ENCODE results near the gene SKI. TPM values are rescaled to one million over a fixed set of nuclear protein-coding genes. Genes with fewer than 3 reads are reported as not detected.

SKI gene
- total RNA-seq, 1 donor from 2014 or later: 38.5 TPM

- intact Hi-C loops (cut with DNase I): no loop called here
- ATAC-seq (no peak), DNase-seq (ENCODE audit: missing footprints) (no peak)
Observed at GRCh38 chr1:2304921-2305681, 77.0 kb downstream of the SKI start.

DNA sequence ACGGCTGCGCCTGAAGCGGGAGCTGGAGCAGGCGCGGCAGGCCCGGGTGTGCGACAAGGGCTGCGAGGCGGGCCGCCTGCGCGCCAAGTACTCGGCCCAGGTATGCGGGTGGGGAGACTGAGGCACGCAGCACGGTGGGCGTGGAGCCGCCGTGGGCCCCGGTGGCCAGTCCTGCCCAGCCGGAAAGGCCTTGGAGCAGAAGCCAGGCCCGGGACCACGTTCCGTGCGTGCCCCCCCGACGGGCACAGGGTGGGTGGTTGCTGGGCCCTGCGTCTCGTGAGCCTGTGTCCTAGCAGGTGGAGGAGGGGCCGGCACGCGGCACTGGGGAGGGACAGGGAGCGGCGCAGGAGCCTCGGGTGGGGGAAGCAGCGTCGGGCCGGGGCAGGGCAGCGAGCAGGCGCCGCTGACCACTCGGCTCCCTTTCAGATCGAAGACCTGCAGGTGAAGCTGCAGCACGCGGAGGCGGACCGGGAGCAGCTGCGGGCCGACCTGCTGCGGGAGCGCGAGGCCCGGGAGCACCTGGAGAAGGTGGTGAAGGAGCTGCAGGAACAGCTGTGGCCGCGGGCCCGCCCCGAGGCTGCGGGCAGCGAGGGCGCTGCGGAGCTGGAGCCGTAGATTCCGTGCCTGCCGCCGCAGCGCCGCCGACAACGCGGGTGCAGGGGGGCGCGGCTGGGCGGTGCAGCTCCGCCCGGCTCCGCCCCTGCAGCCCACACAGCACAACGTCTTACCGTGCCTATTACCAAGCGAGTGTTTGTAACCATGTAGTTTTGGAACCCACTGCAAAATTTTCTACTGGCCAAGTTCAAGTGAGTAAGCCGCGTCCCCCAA, 78.2 kb downstream of the SKI start:
- ATAC-seq (no peak), DNase-seq (ENCODE audit: missing footprints) (no peak)
- intact Hi-C loops (cut with DNase I): no loop called here

- ATAC-seq (no peak), DNase-seq (ENCODE audit: missing footprints) (no peak)
- intact Hi-C loops (cut with DNase I): no loop called here
Observed at GRCh38 chr1:2307064-2307605, 79.0 kb downstream of the SKI start.

DNA sequence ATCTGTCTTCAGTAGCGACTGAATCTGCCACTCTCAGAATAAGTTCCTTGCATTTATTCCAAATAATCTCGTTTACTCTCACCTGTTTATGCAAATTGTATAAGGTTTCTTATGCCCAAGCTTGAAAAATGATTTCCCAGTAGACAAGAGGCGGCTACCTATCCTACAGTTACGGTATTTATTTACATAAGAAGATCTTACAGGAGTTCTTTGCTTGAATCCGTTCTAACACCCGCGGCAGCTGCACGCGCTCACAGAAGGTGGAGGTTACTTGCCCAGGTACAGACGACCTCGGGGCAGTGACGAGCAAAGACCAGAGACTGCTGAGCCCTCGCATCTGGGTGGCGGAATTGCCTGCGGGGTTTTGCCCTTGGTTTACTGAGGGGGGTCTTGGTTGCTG, 79.9 kb downstream of the SKI start:
- no peak for ATAC-seq
- no peak for DNase-seq (ENCODE audit: missing footprints)
- intact Hi-C loops (cut with DNase I): no loop called here

GRCh38 chr1:2308844-2309243, 80.7 kb downstream of the SKI start:
- no peak for DNase-seq (ENCODE audit: missing footprints)
- intact Hi-C loops (cut with DNase I): no loop called here
- ATAC-seq: no peak

DNA sequence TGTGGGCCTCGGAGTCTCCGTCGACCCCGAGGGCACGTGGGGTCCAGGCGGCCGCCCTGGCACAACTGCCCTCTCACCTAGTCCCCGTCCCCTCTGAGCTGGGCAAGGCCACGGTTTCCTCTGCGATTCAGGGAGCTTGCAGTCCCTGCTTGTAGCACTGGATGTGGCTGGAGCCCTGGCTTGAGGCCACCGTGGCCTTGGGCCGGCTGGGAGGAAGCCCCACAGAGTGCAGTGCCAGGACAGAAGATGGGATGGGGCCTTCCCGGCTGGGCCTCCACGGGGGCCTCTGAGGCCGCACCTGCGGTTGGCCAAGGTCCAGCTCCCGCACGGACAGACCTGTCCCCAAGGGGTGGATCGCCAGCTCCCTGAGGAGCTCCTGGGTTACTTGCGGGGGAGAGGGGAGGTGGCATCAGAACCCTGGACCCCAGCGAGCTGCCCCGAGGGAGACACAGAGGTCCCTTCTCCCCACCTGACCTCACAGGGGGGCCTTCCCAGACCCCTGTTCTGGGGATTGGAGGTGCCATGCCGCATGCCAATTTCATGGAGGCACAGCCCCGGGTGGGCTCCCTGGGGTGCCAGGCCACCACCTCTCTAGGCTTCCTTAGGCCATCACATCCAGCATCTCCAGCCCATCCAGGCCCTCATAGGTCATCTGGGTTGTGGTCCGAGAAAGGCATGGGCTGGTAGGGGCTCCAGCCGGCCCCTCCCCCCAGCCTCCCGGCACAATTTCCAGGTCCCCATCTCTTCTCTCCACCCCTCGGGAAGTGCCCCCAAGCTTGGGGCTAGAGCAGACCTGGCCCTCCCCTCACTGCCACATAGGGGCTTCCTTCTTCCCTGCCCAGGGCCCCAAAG, 82.4 kb downstream of the SKI start:
- no peak for ATAC-seq
- DNase-seq (ENCODE audit: missing footprints): no peak
- intact Hi-C loops (cut with DNase I): no loop called here

- DNase-seq (ENCODE audit: missing footprints) (no peak), ATAC-seq (peak; percentile 26)
- intact Hi-C loops (cut with DNase I): no loop called here
Observed at GRCh38 chr1:2311184-2312032, 83.3 kb downstream of the SKI start.

DNA sequence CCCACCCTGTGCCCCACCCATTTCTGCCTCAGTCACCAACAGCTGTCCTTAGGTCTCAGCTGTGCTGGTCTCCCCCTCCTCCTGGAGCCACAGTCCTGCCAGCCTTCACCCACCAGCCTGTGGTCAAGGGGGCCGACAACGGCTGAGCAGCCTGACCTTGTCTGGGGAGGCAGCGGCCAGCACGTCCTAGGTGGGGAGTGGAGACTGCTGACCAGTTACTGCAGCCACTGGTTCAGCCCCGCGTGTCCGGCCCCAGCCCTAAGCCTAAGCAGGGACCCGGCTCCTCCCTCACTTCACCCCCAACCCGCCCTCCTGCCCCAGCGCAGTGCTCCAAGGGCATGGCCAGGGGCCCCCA, 84.0 kb downstream of the SKI start:
- intact Hi-C loops (cut with DNase I): no loop called here
- DNase-seq (ENCODE audit: missing footprints) (no peak), ATAC-seq (peak; percentile 1)

DNA sequence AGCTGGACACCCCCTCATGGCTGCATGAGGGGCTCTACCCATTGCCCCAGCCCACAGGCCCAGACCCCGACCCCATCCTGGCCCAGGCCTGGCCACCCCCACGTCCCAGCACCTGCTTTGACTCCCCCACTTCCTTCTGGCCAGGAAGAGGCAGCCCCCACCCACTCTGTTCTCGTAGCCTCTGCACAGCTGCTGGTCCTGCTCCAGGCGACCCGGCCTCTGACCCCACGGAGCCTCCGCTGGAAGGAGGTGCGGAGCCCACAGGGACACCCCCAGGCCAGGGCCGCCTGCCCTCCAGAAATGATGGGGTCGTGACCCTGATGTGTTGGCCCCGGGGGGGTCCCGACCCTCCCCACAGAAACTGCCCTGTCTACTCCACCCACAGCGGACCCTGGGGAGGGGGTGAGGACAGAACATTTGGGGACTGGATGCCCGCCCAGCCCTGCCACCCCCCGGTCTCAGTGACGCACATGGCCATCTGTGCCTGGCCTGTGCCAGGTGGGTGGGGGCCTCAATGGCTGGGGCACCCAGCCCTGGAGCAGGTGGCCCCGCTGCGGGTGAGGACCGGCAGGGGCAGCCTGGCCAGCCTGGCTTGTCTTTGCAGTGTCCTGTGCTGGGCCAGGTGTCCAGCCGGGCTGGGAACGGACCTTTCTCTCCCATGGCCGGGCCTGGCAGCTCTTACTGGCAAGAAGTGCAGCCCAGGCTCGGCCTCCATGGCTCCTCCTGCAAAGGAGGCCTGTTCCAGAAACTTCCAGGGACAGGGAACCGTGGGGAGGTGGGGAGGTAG, 84.6 kb downstream of the SKI start:
- ATAC-seq (peak; percentile 9), DNase-seq (ENCODE audit: missing footprints) (no peak)
- intact Hi-C loops (cut with DNase I): no loop called here

DNA sequence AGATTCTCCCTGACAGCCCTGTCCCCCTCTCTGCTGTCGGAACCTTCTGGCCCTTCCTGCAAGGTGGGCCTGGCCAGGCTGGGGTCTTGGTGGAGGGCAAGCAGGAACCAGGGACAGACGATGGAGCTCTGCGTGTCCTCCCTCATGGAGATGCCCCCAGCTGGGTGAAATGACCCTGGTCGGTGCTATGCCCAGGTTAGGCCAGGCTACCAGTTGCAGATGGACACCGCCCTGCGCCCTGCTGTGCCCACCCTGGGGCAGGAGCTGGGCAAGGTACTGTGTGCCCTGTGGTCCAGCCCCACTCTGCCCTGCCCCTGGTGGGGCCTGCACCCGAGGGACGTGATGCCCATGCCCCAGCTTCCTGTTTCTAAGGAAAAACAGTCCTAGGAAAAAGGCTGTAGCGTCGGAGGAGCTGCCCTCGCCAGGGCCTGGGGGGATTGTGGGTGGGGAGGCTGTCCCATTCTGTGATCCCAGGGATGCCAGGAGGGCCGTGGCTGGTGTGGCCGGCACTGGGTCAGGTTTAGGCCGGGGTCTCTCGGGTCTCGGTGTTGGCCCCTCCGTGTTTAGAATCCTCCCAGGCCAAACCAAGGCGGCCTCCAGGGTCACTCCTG, 85.6 kb downstream of the SKI start:
- ATAC-seq (peak; percentile 1), DNase-seq (ENCODE audit: missing footprints) (no peak)
- intact Hi-C loops (cut with DNase I): loop anchor here (2.0 kb wide), 2 partner anchors 81 to 119 kb away; partner anchors contain the start of gene FAAP20

GRCh38 chr1:2314273-2314802, 86.2 kb downstream of the SKI start:
- DNase-seq (ENCODE audit: missing footprints): peak; percentile 86

GRCh38 chr1:2314803-2315673, 86.9 kb downstream of the SKI start:
- ATAC-seq (peak; percentile 30), DNase-seq (ENCODE audit: missing footprints) (no peak)
- intact Hi-C loops (cut with DNase I): loop anchor here (2.0 to 5.0 kb wide), 3 partner anchors 67 to 120 kb away; partner anchors contain the start of gene FAAP20

More at GRCh38 chr1:2314273-2314802, 86.2 kb downstream of the SKI start:
- peak; percentile 15 for ATAC-seq
- intact Hi-C loops (cut with DNase I): loop anchor here (2.0 kb wide), 2 partner anchors 82 to 120 kb away; partner anchors contain the start of gene FAAP20

GRCh38 chr1:2315674-2316450, 87.7 kb downstream of the SKI start:
- ATAC-seq (no peak), DNase-seq (ENCODE audit: missing footprints) (no peak)
- intact Hi-C loops (cut with DNase I): loop anchor here (2.0 to 5.0 kb wide), 3 partner anchors 66 to 121 kb away; partner anchors contain the start of gene FAAP20

- ATAC-seq (no peak), DNase-seq (ENCODE audit: missing footprints) (no peak)
- intact Hi-C loops (cut with DNase I): loop anchor here (5.0 kb wide), 1 partner anchor 66 kb away; no protein-coding TSS in a partner anchor
Observed at GRCh38 chr1:2316451-2316961, 88.4 kb downstream of the SKI start.

All from Right ventricle myocardium inferior (tissue), 1 donor.